Inflammatory macrophage treated with lipopolysaccharide for 4 hours (primary cell): Measurements from ENCODE around the gene PACRGL.
A peak's percentile ranks its signal among the peaks of the same experiment; 100 is the strongest.

Experiments used
- DNase-seq: peaks from one replicate; pipeline ENCODE4 v3.0.0-alpha.2; 2020

Gene PACRGL

DNA sequence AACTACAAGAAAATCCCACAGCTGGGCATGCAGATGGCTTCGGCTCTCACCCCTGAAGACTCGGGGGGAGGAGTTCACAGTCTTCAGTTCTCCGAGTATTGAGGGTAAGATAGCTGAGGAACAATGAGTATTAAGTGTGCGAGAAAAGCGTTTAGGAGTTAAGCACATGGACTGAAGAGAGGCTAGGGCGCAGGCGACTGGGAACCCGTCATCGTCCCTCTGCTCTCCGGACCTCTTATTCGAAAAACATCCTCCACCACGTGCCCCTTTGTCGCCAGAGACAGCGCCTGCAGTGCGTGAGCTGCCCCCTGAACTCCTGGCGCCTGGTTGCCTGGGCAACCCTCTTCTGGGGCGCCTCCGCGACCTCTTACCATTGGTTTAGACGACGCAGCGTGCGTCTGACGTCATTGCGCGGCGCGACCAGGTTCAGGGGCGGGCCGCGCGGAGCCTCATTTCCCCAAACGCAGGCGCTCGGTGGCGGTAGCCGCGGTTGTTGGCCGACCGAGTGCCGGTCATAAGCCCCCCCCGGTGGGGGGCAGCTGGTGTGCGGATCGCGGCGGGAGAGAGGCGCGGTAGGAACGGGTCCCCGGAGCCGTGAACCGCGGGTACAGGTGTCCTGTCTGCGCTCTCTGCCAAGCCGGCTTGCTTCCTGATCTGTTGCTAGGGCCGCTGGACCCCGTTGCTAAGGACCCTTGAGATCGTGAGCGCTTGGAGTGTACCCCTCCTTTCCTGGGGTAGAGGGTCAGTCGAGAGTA lies at the start of gene PACRGL:
Gene PACRGL (plus strand): TSS at position 452 of the 755 bp plus-strand sequence. CDS start 4,024 bp downstream, outside the sequence.
- peak; percentile 94 for DNase-seq

DNA sequence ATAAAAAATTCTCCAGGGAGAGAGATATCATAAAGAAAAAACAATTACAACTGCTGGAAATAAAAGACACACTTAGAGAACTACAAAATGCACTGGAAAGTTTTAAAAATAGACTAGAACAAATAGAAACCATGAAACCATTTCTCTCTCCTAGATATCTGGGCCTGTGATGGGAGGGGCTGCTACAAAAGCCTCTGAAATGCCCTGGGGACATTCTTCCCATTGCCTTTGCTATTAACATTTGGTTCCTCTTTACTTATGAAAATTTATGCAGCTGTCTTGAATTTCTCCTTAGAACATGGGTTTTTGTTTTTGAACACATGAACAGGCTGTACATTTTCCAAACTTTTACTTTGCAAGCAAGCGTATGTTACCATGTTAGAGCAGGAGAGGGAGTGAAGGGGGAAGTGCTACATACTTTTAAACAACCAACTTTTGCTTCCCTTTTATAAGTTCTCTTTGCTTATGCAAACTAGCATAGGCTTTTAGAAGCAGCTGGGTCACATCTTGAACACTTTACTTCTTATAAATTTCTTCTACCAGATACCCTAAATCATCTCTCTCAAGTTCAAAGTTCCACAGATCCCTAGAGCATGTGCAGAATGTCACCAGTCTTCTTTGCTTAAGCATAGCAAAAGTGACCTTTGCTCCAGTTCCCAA lies 47.9 kb upstream of the PACRGL start:
- DNase-seq: peak; percentile 48

DNA sequence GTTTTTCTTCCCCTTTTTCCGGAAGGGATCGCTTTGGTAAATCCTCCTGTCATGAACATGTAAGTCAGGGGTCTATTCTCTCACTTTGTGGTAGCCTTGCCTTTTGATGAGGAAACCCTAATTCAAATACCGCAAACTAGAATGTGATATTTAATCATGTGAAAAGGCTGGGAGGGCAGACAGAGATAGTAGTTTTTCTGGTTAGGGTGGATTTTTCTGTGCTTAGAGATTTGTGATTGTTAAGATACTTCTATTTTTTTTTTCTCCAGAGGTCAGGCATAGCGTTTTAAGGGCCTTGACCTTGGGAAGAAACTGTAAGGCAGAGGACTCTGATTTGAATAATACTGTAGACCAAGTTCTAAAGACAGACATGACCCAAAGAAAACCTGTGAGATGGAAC lies 41.8 kb upstream of the PACRGL start:
- DNase-seq: no peak

DNA sequence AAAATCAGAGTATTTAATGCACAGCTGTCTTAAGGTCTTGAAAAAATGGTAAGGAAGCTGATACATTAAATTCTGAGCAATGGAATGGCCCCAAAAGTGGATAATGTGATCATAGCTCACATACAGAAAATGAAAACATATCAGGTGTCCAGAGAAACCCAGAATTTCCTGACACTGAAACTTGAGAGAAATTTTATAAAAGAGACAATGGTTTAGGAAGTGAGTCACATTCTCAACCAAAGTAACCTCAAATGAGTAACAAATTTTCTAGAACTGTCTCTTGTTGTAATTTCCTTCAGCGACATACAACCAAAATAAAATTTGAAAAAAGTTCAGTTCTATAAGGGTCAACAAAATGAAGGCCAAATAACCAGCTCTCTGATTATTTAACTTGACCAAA lies 37.4 kb upstream of the PACRGL start:
- peak; percentile 11 for DNase-seq

DNA sequence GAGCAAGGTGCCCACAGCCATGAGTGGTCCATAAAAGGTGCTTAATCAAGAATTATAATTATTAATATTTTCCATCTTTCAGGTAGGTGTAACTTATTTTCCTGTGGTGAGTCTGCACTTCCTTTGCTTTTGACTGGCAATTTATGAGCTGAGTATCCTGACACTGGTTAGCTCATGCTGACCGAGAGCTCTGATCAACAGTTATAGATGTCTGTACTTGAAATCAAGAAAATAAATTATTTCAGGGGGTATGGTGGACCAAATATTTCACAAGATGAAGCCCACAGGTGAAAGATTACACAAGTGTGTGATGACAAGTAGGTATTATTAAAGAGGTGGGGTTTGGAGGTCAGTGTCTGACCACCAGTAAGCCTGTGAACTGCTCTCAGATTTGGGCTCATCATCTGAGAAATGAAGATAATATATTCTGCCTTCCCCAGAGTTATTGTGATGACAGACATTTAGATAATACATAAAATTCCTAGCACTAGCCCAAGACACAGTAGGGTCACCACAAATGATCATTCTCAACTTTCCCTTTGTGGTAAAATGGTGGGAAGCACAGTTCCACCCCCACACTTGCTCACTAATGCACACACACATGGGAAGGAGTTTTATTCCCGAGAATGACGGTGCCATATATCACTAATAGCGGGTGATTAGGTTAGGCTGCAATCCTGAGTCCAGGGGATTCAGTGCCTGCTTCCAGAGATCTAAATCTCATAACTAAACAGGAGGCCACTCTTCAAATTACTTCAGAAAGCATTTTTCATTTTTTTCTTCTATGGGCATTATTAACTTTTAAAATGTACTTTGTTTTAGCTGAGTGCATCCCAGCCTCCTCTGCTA lies 34.0 kb upstream of the PACRGL start:
- no peak for DNase-seq

GRCh38 chr4:20672262-20672661 lies 28.0 kb upstream of the PACRGL start:
- no peak for DNase-seq

DNA sequence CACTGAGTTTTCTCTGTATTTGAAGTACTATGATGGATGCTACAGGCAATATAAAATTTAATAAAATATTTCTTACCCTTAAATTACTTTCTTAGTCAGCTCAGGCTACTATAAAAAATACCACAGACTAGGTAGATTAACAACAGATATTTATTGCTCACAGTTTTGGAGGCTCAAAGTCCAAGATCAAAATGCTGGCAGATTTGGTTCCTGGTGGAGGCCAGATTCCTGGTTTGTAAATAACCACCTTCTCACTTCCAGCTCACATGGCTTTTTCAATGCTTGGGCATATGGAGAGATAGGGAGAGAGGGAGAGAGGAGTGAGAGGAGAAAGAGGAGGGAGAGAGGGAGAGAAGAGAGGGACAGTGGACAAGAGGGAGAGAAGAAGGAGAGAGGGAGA lies 24.5 kb upstream of the PACRGL start:
- no peak for DNase-seq

DNA sequence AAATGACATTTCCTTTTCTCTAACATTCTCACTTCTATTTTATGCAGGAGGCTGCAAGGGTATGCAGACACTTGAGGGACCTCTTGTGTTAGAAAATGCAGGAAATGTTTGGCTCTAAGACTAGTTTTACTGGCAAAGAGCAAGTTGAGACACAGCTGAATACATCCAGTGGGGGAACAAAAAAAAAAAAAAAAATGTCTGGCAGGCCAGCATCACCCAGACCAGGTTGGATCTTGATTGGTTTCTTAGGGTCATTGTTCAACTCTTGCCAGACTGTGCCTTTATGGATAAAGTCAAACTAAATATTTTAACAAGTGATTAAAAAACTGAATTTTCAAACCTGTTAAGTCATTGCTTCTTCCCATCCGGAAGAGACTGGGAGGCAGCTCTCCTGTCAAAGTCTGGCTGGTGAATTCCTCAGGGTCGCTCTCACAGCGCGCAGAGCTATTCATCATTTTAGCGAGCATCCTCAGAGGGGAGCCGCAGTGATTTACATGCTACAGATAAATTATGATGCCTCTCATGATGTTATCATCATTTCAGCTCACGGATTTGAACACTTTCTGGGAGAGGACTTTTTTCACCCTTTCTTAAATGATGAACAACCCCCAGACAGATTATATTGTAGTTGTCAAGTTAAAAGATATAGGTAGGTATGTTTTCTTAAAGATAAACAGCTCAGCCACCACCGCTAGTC lies 23.6 kb upstream of the PACRGL start:
- no peak for DNase-seq

DNA sequence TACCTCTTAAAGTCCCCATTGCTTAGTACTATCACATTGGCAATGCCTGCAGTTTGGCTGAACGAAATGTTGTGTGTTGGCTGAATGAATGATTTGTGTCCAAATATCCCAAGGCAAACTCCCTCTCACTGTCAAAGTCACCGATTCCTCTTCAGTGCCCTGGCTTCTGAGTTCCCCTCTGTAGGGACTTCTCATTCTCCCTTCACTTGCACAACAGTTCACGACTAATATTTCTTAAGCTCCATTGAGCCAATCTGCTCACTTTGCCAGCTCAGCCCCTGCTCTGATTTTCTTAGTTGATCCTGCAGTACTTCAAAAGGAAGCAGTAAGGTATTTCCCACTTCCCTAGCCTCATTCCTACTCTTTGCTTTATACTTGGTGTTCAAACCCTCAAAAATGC lies 21.9 kb upstream of the PACRGL start:
- DNase-seq: peak; percentile 43

- no peak for DNase-seq
Observed at GRCh38 chr4:20679951-20680350, 20.3 kb upstream of the PACRGL start.

GRCh38 chr4:20680736-20681135 lies 19.5 kb upstream of the PACRGL start:
- DNase-seq: no peak

DNA sequence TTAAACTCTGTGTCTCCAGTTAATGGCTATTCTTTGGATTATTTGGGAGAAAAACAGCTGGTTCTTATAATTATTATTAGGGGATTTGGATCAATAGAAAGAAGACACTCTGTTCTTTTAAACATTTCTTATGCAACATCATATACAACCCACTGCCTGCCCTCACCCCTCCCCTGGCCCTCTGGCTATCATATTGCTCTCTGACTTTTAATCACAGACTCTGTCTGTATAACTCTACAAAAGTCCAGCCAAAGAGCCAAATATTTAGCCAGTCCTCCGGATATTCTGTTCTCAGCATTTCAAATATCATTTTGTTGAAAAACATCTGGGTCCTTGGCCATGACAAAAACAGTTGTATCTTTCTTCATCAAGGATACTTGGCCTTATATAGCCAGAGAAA lies 19.0 kb upstream of the PACRGL start:
- DNase-seq: no peak

GRCh38 chr4:20682853-20683252 lies 17.4 kb upstream of the PACRGL start:
- DNase-seq: no peak

DNA sequence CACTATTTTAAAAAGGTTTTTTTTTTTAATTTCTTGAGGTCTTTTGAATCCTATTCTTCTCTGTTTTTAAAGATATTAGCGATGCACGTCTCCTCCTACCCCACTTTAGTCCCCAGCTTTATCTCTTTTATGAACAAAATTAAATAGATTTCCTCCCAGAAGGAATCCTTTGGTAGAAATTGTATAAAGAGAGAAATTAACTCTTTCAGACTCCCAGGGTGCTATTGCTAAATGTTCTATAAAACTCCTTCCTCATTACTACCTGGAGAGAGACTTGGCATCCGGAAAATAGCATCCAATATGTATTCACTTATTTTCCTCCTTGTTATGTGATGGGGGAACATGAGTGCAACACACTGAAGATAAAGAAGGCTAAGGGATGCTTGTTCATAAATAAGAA lies 16.5 kb upstream of the PACRGL start:
- no peak for DNase-seq

- DNase-seq: peak; percentile 50
Observed at GRCh38 chr4:20684852-20685763, 15.2 kb upstream of the PACRGL start.

GRCh38 chr4:20687864-20688263 lies 12.4 kb upstream of the PACRGL start:
- no peak for DNase-seq

- DNase-seq: no peak
Observed at GRCh38 chr4:20696815-20697214, 3.4 kb upstream of the PACRGL start.

DNA sequence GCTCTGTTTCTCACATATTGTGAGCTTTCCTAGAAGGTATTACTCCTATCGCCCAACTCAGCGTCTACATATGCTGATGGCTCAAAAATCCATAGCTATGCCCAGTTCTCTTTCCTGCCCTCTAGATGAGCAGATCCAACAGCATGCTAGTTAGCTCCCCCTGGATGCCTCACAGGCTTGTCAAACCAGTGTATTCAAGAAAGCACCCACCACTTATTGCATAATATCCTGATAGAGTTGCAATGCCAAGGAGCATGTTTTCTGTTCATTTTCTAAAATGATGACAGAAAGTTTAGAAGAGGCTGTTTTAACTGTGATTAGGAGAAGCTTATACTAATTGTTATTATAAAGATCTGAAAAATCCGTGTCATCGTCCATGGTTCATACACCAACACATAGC lies 1.9 kb upstream of the PACRGL start:
- peak; percentile 27 for DNase-seq

- DNase-seq: no peak
Observed at GRCh38 chr4:20698820-20699219, 1.4 kb upstream of the PACRGL start.

DNA sequence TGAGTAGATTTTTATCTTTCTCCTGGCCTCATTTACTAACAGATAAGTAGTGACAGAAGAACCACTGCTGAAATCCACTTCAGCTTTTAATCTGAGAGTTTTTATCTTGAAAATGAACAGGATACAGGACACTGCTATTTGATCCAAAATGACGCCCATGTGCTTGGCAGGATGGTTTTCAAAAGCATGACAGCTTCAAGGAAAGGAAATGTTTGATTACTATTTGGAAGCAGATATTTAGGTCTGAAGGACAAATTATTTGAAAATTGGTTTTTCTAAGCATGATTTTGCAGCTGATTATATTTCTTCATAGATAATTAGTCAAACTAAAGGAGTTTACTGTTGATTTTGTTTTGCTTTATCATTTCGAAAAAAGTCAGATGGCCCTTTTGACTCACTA lies 11.1 kb downstream of the PACRGL start:
- DNase-seq: no peak

DNA sequence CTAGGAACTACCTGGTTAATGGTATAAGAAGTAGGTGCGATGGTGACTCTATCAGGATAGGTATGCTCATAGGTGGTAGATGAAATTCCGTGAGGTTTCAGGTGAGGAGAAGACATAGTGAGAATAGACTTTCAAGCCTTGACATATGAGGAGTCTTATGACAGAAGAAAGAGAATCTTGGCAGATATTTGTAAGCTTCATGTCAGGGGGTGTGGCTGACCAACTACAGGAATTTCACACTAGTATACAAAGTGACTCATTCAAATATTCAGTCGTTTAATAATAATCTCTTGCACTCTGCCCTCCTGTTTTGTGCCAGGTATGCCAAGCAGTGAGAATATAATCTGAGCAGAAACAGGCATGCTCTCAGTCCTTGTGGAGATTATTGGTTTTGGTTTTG lies 22.8 kb downstream of the PACRGL start:
- DNase-seq: no peak

DNA sequence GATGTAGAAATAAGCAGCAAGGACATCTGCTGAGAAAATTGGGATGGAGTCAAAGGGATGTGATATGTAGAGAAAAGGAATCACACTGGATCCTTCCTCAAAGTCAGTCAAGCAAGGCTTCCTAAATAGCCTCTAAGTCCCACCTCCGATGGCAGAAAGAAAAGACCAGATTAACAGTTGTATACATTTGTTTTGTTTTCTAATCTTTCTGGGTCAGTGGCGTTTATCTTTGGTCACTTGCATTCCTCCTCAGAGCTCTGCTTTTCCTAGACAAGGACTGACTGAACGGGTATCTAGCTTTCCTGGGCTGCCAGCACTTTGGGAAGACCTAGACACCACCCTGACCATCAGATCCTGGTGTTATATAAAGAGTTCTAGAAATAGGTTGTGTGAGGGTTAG lies 23.2 kb downstream of the PACRGL start:
- no peak for DNase-seq
